Amniotic stem cell (primary cell): ENCODE data around the gene DENND10.
"Not testable (repeated sequence)": the region's sequence is repeated elsewhere in the genome, so short reads cannot be mapped to it uniquely, and the experiment has no call there.

Source experiments
- DNase-seq: peaks from one replicate; lab custom pipeline; 2025; lab: John Stamatoyannopoulos, UW

DENND10 gene

DNA sequence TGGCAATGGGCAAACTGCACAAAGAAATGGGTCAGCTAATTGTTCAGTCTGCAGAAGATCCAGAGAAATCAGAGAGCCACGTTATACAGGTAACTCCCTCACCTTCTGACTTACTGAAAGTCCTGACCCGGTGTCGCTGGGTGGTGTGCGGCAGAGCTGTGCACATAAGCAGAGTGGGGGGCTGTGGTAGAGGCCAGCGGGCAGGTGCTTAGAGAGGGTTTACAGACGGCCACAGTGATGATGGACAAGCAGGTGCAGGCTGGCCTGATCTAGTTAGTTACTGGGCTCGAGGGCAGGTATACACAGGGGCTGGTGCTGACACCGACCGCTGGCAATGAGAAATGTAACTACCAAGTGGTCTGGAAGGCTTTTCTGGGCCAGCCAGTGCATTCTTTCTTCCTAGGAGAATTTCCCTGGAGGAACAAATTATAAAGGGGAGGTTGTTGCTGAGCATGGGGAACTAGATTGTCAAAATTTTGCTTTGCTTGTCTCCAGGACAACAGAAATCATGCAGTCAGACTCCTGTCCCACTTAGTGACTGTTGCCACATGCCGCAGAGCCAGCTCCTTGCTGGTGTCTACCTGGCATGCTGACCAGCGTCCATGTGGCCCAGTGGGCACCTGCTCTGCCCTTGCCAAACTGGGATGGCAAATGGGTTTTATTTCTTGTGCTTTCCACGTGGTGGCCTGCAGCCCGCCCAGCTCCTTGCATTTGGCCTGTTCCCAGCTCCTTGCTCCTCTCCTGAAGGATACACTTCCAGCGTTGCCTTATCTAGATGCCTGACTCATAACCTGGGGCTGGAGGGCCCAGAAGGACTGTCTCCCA, 28.8 kb downstream of the DENND10 start:
- no peak for DNase-seq

DNA sequence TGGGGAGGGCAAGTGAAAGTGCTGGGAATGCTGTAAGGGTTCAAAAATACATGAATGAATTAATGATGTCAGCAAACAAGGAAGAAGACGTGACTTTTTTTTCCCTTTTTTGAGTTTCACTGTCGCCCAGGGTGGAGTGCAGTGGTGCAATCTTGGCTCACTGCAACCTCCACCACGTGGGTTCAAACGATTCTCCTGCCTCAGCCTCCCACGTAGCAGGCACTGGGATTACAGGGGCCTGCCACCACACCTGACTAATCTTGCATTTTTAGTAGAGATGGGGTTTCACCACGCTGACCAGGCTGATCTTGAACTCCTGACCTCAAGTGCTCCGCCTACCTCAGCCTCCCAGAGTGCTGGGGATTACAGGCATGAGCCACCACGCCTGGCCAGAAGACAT, 30.0 kb downstream of the DENND10 start:
- DNase-seq, result no peak

DNA sequence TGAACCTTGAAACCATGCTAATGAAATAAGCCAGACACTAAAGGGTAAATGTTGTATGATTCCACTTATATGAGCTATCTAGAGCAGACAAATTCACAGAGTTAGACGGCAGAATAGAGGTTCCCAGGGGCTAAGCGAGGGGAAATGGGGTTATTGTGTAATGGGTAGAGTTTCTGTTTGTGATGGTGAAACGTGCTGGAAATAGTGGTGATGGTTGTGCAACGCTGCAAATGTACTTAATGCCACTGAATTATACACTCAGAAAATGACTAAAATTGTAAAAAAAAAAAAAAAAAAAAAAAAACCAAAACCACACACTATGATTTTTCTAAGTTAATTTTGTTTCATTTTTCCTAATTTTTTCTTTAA, 31.6 kb downstream of the DENND10 start:
- no peak for DNase-seq

DNA sequence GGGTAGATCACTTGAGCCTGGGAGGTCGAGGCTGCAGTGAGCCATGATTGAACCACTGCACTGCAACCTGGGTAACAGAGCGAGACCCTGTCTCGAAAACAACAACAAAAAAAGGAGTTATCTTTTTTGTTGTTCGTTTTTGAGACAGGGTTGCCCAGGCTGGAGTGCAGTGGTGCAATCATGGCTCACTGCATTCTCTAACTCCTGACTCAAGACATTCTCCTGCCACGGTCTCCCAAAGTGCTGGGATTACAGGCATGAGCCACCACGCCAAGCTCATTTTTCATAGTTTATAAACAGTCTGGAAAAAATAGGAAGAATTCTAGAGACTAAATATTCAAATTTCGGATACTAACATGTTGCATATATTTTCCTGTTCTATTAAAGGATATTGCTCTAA, 32.2 kb downstream of the DENND10 start:
- no peak for DNase-seq

DNA sequence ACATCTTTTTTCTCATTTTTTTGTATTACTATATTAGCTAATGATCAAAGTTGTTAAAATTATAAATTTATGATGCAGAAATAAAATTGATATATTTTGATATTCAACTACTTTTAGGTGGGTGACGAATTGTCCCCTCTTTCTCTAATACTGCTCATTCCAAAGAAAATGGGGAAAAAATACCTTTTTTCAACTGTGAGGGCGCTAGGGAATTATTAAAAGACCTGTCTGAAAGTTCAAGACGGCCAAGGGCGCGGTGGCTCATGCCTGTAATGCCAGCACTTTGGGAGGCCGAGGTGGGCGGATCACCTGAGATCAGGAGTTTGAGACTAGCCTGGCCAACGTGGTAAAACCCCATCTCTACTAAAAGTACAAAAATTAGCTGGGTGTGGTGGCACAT, 34.0 kb downstream of the DENND10 start:
- DNase-seq, result not testable (repeated sequence)

DNA sequence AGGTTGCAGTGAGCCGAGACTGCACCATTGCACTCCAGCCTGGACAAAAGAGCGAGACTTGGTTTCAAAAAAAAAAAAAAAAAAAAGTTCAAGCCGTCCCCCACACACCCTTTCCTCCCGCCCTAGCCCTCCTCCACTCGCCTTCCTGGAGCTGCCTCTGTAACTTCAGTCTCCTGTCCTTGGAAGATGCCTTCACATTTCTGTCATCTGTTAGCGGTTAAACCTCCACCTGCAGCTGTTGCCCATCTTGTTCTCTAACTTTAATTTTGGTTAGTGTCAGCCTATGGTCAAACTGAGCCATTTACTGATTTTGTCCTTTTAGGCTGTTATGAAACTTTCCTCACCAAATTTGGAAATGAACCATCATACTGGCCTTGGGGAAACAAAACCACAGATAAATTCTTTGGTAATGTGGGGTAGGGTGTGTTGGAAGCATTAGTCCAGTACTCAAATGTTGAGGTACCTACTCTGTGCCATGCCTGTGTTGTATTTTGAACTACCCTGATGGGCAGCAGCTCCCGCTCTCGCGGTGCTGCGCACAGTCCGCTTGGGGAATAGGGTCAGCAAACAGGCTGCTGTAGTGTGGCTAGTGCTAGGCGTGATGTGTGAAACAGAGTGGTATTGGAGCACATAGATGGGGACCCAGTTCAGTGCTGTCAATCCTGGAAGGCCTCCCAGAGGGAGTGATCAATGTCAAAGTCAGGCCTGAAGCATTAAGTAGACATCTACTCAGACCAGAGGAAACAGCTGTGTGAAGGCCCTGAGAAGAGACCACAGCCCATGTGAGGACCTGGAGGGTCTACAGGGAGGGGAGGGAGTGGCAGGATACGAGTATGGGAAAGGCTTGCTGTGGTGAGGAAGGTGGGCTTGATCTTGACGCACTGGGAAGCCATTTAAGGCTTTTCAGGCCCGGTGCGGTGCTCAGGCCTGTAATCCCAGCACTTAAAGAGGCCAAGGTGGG, 34.7 kb downstream of the DENND10 start:
- no peak for DNase-seq

DNA sequence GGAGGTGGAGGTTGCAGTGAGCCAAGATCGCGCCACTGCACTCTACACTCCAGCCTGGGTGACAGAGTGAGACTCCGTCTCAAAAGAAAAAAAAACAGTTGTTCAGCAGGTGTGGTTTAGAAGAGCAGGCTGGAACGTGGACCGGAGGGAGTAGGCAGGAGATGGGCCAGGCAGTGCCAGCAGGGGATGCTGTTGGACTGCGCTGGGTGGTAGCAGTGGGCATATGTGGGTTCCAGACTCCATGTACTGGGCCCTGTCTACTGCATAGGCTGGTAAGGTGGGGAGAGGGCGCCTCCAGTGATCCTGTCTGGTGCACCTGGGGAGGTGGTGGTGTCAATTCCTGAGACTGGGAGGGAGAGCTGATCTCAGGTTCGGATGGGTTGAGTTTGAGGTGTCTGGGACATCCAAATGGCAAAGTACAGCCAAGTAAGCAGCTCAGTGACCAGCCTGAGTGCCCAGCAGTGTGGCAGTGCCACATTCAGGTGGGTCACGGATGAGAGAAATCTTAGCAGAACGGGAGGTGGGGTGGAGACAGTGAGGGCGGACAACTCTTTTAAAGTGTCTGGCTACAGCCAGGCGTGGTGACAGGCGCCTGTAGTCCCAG, 35.7 kb downstream of the DENND10 start:
- no peak for DNase-seq

DNA sequence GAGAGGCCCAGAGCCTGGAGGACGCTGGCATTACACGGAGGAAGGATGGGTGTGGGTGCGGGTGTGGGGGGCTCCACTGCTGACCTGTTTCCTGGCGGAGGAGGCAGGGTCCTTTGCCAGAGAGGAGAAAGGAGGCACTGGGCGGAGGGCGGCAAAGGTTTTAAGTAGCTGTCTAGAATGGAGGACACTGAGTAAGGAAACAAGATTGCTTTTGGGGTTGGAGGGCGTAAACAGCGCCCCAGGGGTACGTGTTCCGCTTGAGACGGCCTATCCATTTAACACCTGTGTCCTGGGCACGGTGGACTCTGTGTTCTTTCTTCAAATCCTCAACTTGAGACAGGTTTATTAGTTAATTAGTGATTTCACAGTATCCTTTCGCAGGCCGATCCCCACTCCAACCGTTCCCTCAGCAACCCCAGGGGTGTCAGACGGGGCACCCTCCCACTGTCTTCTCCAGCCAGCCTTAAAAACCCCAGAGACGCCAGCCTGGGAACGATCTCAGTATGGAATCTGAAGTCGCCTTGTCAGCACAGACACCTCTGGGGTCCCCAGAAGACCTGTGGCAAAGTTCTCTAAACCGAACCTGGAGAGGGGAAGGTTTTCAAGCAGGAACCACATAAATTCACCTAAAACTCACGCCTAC, 36.8 kb downstream of the DENND10 start:
- no peak for DNase-seq

DNA sequence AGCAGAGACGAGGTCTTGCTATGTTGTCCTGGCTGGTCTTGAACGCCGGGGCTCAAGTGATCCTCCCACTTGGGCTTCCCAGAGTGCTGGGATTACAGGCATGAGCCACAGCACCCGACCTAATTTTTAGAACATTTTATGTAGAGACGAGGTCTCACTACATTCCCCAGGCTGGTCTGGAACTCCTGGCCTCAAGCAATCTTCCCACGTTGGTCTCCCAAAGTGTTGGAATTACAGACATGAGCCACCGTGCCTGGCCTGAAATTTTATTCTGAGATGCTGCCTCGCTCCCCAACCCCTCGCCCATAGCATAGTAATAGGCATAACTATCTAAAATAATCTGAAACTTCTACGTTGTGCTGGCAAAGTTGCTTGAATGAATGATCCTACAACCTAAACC, 39.7 kb downstream of the DENND10 start:
- no peak for DNase-seq

DNA sequence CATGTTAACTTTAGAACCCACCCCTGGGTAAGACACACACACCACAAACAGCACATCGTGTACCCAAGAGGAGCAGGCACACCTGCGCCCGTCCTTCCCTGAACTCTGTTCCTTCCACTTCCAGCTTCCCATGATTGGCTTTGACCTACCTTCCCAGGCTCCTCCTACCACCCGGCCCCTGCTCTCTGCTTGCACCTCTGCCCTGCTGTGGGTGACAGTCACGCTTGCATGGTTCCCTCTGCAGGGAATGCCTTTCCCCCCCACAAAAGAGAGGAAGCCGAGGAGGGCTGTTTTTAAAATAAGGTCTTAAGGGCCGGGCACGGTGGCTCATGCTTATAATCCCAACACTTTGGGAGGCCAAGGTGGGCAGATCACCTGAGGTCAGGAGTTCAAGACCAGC, 45.2 kb downstream of the DENND10 start:
- DNase-seq, result no peak

DNA sequence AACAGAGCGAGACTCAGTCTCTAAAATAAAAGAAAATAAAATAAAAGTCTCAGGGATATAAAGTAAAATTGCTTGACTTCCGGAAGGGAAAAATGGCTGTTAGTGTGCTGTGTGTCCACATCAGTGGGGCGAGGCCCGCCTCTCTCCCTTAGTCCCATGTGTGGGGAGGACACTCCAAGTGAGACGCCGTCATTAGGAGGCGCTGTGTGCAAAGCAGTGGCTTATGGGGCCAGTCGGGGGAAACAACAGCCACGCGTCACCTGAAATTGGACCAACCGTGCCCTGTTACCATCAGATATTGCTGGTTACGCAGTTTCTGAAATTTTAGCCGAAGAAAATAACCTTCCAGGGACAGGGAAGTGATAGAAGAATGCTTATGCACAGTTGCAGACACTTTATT, 45.8 kb downstream of the DENND10 start:
- no peak for DNase-seq

DNA sequence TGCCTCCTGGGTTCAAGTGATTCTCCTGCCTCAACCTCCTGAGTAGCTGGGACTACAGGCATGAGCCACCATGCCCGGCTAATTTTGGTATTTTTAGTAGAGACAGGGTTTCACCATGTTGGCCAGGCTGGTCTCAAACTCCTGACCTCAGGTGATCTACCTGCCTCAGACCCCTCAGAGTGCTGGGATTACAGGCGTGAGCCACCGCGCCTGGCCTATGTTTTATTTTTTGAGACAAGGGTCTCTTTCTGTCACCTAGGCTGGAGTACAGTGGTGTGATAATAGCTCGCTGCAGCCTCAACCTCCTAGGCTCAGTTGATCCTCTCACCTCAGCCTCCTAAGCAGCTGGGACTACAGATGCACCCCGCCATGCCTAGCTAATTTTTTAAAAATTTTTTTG, 47.7 kb downstream of the DENND10 start:
- not testable (repeated sequence) for DNase-seq

DNA sequence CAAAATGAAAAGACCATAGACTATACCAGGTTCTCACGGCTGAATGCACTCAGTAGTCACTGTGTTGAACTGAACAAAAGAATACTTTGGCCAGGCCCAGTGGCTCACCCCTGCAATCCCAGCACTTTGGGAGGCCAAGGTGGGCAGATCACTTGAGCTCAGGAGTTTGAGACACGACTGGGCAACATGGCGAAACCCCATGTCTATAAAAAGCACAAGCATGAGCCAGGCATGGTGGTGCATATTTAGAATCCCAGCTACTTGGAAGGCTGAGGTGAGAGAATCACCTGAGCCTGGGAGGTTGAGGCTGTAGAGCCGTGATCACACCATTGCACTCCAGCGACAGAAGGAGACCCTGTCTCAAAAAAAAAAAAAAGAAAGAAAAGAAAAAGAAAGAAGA, 49.1 kb downstream of the DENND10 start:
- no peak for DNase-seq

DNA sequence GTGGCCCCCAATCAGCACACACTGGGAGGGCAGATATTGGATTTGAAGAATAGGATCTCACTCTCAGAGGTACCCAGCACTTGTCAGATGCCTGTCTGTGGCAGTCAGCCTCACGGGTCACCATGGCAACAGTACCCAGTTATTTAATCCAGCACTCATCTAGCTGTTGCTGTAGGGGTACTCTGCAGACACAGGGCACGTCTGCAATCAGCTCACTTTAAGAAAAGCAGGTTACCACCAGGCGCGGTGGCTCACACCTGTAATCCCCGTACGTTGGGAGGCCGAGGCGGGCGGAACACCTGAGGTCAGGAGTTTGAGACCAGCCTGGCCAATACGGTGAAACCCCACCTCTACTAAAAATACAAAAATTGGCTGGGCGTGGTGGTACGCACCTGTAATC, 49.7 kb downstream of the DENND10 start:
- DNase-seq, result no peak

DNA sequence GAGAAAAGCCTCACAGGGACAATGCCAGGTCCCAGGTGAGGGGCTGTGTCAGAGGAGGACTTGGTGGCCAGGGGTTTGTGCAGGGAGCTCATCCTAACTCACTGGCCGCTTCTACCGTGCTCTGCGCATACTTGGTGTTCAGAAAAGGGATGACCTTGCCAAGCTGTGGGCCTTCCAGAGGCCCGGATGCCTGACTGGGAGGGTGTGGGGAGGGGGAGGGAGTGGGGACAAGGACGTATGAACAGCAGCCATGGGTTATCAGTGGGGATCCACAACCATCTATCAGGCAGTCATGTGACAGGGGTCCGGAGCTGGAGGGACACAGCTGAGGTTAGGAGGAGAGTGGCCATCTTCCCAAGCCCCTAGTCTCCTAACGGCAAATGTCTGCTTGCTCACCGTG, 55.4 kb downstream of the DENND10 start:
- DNase-seq, result no peak

DNA sequence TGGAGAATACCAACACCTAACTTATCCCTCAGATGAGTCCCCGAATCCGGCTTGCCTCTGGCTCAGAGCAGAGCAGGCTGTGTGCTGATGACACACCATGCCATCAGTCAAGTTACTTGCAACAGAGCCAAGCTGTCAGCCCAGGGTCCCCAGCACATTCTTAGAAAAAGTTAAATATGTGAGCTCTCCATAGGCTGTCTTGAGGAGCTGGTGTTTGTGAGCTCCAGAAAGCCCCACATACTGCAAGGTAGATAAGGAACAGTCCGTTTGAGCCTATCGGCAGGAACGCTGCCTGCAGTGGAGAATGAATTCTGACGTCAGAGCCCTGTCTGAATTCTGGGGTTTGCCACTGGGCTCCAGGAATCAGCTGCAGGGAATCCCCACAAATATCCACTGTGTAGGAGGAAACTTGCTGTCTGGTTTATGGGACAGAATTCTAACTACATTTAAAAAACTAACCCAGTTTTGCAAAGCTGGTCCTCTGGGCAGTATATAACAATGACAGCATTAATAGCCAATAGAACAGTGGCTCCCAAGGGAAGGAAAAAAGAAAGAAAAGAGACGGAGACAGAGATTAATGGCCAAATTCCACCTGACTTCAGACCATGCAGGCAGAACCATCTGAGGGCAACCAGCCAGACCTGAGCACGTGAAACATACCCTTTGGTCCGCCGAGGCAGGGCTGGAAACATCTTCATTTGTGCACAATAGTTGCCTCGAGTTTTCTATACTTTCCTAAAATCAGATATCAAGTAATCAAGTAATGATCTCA, 58.0 kb downstream of the DENND10 start:
- no peak for DNase-seq

DNA sequence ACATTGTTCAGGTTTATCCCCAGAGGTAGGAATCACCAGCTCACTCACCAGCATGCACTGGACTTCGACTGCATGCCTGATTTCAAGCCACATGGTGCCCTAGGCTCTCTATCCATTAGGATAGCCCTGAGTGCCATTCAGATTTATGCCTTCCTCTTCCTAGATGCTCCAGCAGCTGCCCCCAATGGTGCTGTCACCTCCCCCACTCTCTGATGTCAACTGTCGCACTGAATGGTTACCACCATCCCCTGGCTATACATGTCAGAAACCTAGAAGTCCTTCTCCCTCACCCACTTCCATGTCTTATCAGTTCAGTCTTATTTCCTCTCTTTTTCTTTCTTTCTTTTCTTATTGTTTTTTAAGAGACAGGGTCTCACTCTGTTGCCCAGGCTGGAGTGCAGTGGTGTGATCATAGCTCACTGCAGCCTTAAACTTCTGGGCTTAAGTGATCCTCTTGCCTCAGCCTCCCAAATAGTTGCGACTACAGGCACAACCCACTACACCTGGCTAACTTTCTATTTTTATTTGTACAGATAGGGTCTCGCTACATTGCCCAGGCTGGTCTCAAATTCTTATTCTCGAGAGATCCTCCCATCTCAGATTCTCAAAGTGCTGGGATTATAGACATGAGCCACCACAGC, 58.7 kb downstream of the DENND10 start:
- DNase-seq, result no peak

DNA sequence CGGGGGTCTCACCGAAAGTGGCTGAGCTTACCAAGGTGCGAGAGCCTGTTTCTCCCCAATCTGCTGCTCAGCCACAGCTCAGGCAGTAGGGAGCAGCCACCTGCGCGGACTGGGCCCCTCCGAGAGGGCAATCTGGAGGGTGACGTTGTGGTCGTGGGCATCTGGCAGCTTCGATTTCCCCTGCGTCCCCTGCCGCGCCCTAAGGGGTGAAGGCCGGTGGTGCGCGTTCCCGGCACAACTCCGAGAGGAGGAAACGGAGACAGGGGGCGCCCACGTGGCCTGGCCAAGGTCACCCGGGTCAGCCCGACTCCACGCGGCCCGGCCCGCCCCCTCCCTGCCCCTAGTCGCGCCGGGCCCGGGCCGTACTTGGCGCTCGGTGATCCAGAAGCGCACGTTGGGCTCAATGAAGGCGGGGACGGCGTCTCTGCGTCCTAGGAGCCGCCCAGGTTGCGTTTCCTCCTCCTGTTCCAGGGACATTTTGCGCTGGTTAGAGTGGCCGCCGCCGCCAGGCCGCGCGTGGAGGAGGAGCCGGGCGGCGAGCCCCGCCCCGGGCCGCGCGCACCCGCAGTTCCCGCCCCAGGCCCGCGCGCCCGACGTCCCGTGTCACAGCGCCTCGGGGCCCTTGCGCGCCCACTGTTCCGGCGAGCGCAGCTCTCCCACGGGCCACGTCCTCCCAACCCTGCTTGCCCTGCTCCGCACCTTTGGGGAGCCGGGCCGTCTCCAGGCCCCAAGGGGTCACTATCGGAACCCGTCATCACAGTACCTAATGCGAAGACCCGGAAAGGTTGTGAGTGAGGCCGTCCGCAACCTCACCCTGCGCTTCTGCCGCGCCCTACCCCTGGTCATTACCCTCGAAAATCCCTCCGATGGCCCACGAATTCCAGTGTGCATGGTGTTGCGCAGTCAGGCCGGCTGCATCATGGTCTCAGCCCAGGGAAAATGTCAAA, 61.5 kb downstream of the DENND10 start, which contains the start of gene SFXN4:
Gene SFXN4 (minus strand): TSS at position 544 of the 947 bp plus-strand sequence. CDS start 67 bp downstream, at position 477.
- peak; percentile 44 for DNase-seq

DNA sequence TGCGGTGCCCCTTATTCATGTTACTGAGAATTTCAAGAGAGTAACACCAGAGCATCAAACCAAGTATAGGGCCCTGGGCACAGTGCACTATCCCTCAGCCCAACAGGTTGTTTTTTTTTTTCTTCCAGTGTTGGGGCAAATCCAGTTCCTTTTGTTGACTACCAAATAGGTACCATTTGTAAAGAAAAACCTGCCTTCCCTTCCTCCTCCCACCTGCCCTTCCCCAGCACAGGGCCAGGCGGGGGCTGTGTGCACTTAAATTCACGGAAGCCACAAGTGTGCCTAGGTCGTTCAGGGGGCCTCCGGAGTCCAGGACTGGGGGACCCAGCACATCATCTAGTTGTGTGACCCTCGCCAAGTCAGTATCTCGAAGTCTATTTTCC, 62.2 kb downstream of the DENND10 start:
- no peak for DNase-seq

DNA sequence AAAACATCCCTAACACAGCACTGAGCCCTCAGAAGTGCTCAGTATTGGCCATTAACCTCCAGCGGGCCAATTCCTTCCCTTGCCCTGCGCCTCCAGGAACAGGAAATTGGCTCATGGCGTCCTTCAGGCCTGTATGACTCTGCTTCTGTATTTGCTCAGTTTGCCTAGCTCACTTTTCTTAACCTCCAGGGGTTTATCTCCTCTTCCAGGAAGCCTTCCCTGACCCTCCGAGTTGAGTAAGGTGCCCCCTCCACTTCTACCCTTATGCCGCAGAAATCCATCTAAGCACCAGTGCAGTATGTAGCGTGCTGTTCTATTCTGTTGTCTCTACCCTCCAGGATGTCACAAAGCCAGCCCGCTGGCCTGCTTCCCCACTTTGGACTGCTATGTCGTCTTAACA, 62.7 kb downstream of the DENND10 start:
- DNase-seq, result no peak
